WTC11 (cell line): ENCODE data around the gene HECTD4. TPM values are rescaled to one million over a fixed set of nuclear protein-coding genes. Genes with fewer than 3 reads are reported as not detected.

ENCODE experiments used
- ATAC-seq: fragments of 200-7000 bp; cut with Tn5 transposase; 2 replicates; pipeline ENCODE4 v1.10.0; 2021; ENCODE audit warnings: mild to moderate bottlenecking, moderate library complexity
- CTCF ChIA-PET: fragments of 300-600 bp; sonication (Branson Sonifier 250); formaldehyde crosslinking; loops from one replicate; lab custom pipeline; 2021; ENCODE audit warnings: antibody characterized with exemption; lab: Charles Lee
- POLR2A ChIA-PET: fragments of 350-600 bp; sonication (Branson Sonifier 250); formaldehyde crosslinking; loops from one replicate; lab custom pipeline; 2021; ENCODE audit warnings: antibody characterized with exemption; lab: Charles Lee
- DNase-seq: peaks from one replicate; pipeline ENCODE4 v3.0.0; 2021; ENCODE audit warnings: low spot score
- H3K27ac Mint-ChIP-seq: 2 replicates; pipeline ENCODE4 v1.8.0; 2021; ENCODE audit warnings: mixed read lengths
- H3K27me3 Mint-ChIP-seq: 2 replicates; pipeline ENCODE4 v1.8.0; 2021; ENCODE audit warnings: low read depth, mild to moderate bottlenecking, moderate library complexity, mixed read lengths
- H3K36me3 Mint-ChIP-seq: 2 replicates; pipeline ENCODE4 v1.8.0; 2021; ENCODE audit warnings: mixed read lengths
- H3K4me1 Mint-ChIP-seq: 2 replicates; pipeline ENCODE4 v1.8.0; 2022; ENCODE audit warnings: mixed read lengths
- H3K4me3 Mint-ChIP-seq: 2 replicates; pipeline ENCODE4 v1.8.0; 2021; ENCODE audit warnings: mild to moderate bottlenecking, moderate library complexity, mixed read lengths
- H3K9me3 Mint-ChIP-seq: 2 replicates; pipeline ENCODE4 v1.8.0; 2021; ENCODE audit warnings: mixed read lengths
- AFF4 ChIP-seq: sonication (generic); formaldehyde crosslinking; IDR thresholded peaks from 2 replicates; pipeline ENCODE4 v1.8.1; 2023; ENCODE audit warnings: mild to moderate bottlenecking, missing genetic modification reagents, borderline replicate concordance
- ATF1 ChIP-seq: sonication (generic); formaldehyde crosslinking; IDR thresholded peaks from 2 replicates; pipeline ENCODE4 v1.8.1; 2023; ENCODE audit warnings: mild to moderate bottlenecking, moderate library complexity, missing genetic modification reagents
- CDX4 ChIP-seq: fragments of 250-450 bp; sonication (Bioruptor Pico); IDR thresholded peaks from 2 replicates; pipeline ENCODE4 v1.9.0; 2021; ENCODE audit warnings: moderate library complexity, mild to moderate bottlenecking, inconsistent platforms, borderline replicate concordance
- CTCF ChIP-seq: fragments of 200-600 bp; IDR thresholded peaks from 2 replicates; pipeline ENCODE4 v1.8.0; 2022; ENCODE audit warnings: antibody characterized with exemption
- ESRRA ChIP-seq: sonication (generic); formaldehyde crosslinking; IDR thresholded peaks from 2 replicates; pipeline ENCODE4 v1.8.1; 2022; ENCODE audit warnings: mild to moderate bottlenecking, missing genetic modification reagents, borderline replicate concordance
- FOXP4 ChIP-seq: sonication (generic); formaldehyde crosslinking; IDR thresholded peaks from 2 replicates; pipeline ENCODE4 v1.8.0; 2022; ENCODE audit warnings: mild to moderate bottlenecking, missing genetic modification reagents
- GABPB1 ChIP-seq: sonication (generic); formaldehyde crosslinking; IDR thresholded peaks from 2 replicates; pipeline ENCODE4 v1.8.1; 2023; ENCODE audit warnings: mild to moderate bottlenecking, missing genetic modification reagents
- GTF2I ChIP-seq: fragments of 250-450 bp; sonication (Bioruptor Pico); conservative IDR thresholded peaks from 2 replicates; pipeline ENCODE4 v1.4.0; 2021; ENCODE audit warnings: mild to moderate bottlenecking
- MYBL2 ChIP-seq: sonication (generic); formaldehyde crosslinking; IDR thresholded peaks from 2 replicates; pipeline ENCODE4 v1.8.1; 2023; ENCODE audit warnings: mild to moderate bottlenecking, moderate library complexity, missing genetic modification reagents
- PRRX2 ChIP-seq: fragments of 250-450 bp; sonication (Bioruptor Pico); IDR thresholded peaks from 2 replicates; pipeline ENCODE4 v1.8.0; 2021; ENCODE audit warnings: mild to moderate bottlenecking
- SOX15 ChIP-seq: fragments of 250-450 bp; sonication (Bioruptor Pico); IDR thresholded peaks from 2 replicates; pipeline ENCODE4 v1.9.0; 2021; ENCODE audit warnings: mild to moderate bottlenecking
- TCF7 ChIP-seq: sonication (generic); formaldehyde crosslinking; IDR thresholded peaks from 2 replicates; pipeline ENCODE4 v1.8.0; 2022; ENCODE audit warnings: mild to moderate bottlenecking, low read depth, missing genetic modification reagents, moderate library complexity
- USF1 ChIP-seq: sonication (generic); formaldehyde crosslinking; IDR thresholded peaks from 2 replicates; pipeline ENCODE4 v1.8.0; 2022; ENCODE audit warnings: mild to moderate bottlenecking, missing genetic modification reagents
- ZNF138 ChIP-seq: sonication (generic); formaldehyde crosslinking; conservative IDR thresholded peaks from 2 replicates; pipeline ENCODE4 v1.8.1; 2022; ENCODE audit warnings: mild to moderate bottlenecking, moderate library complexity, missing genetic modification reagents
- ZNF232 ChIP-seq: sonication (generic); formaldehyde crosslinking; IDR thresholded peaks from 2 replicates; pipeline ENCODE4 v1.8.0; 2022; ENCODE audit warnings: mild to moderate bottlenecking, missing genetic modification reagents
- ZNF423 ChIP-seq: fragments of 250-450 bp; sonication (Bioruptor Pico); IDR thresholded peaks from 2 replicates; pipeline ENCODE4 v2.1.2; 2022; ENCODE audit warnings: mild to moderate bottlenecking, moderate library complexity
- total RNA-seq: library from RNA; stranded (reverse); gene quantifications from 3 replicates; pipeline ENCODE4 v1.2.3, GENCODE V29; 2021

Gene HECTD4
- total RNA-seq, 1 experiment from 2014 or later, result 31.7 TPM

GRCh38 chr12:112168561-112168971 lies 213.7 kb downstream of the HECTD4 start (continued):
- TF ChIP-seq ZNF232, result no peak
- no peak for TF ChIP-seq AFF4 (CRISPR knock-in tag)
- TF ChIP-seq, all 79 proteins: peak for 0

GRCh38 chr12:112167718-112168525 lies 214.3 kb downstream of the HECTD4 start:
- ChIA-PET CTCF (interaction anchor here (0.5 to 1.3 kb wide), 4 partner anchors 30 to 299 kb away, joined by 3 to 6 read pairs (median 4); no protein-coding TSS in a partner anchor), POLR2A (no interaction called here)
- Mint-ChIP-seq H3K4me1 (0 out of 2 replicates have a peak, but pooled peaks cover 3% of the 10 kb centered on the region), H3K36me3 (no peaks in the 10 kb centered on the region), H3K27me3 (no peaks in the 10 kb centered on the region), H3K4me3 (no peak overlapping the region), H3K27ac (0 out of 2 replicates have a peak overlapping the region, but pooled peaks have one; percentile 55), H3K9me3 (no peaks in the 10 kb centered on the region)
- DNase-seq, result no peak
- no peak; the same call in 1 of the 2 replicates for ATAC-seq
- no peak for TF ChIP-seq GABPB1 (CRISPR knock-in tag)
- TF ChIP-seq ESRRA, result no peak
- TF ChIP-seq TCF7 (CRISPR knock-in tag), result no peak
- no peak for TF ChIP-seq ATF1
- TF ChIP-seq CDX4, result no peak
- TF ChIP-seq CTCF, result no peak
- TF ChIP-seq GTF2I (CRISPR knock-in tag), result no peak
- no peak for TF ChIP-seq FOXP4 (CRISPR knock-in tag)
- TF ChIP-seq PRRX2 (CRISPR knock-in tag), result no peak
- TF ChIP-seq ZNF138 (CRISPR knock-in tag), result no peak

- no peaks in the 10 kb centered on the region for H3K27me3 Mint-ChIP-seq
- TF ChIP-seq ESRRA (no peak), SOX15 (CRISPR knock-in tag) (no peak), ATF1 (no peak), USF1 (no peak), MYBL2 (CRISPR knock-in tag) (no peak), ZNF423 (CRISPR knock-in tag) (no peak)
- TF ChIP-seq, all 79 proteins: peak for 0
- ChIA-PET POLR2A (no interaction called here), CTCF (interaction anchor here (0.5 to 1.4 kb wide), 4 partner anchors 31 to 298 kb away, joined by 3 to 5 read pairs (median 3); no protein-coding TSS in a partner anchor)
- Mint-ChIP-seq H3K4me1 (0 out of 2 replicates have a peak, but pooled peaks cover 3% of the 10 kb centered on the region), H3K9me3 (no peaks in the 10 kb centered on the region), H3K4me3 (no peak overlapping the region), H3K36me3 (peaks cover 5% of the 10 kb centered on the region), H3K27ac (no peak overlapping the region)
- DNase-seq (no peak), ATAC-seq (no peak)
Observed at GRCh38 chr12:112167031-112167461, 215.2 kb downstream of the HECTD4 start.
